ENCODE measurements around the gene AK1. TPM values are rescaled to one million over a fixed set of nuclear protein-coding genes. Genes with fewer than 3 reads are reported as not detected.

Gene AK1
- total RNA-seq, 1 donor from 2014 or later: 58.3 TPM

DNA sequence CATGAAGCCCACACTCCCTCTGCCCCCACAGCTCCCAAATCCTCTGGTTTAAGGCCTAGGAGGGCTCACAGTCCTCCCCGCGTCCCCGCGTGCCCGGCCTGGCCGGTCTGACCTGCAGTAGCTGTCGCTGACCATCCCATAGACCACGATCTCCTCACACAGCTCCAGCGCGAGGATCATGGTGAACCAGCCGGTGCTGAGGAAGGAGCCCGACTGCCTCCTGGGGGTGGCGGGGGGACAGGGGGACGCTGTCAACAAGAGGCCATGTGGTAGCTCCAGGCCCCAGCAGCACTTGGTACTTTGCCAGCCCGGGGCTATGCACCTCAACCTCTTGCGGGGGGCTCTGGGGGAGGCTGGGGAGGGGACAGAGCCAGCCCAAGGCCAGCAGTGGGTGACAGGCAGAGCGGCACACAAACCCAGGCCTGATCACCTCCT lies 32.4 kb upstream of the AK1 start:
- TF ChIP-seq, protein P1, sequence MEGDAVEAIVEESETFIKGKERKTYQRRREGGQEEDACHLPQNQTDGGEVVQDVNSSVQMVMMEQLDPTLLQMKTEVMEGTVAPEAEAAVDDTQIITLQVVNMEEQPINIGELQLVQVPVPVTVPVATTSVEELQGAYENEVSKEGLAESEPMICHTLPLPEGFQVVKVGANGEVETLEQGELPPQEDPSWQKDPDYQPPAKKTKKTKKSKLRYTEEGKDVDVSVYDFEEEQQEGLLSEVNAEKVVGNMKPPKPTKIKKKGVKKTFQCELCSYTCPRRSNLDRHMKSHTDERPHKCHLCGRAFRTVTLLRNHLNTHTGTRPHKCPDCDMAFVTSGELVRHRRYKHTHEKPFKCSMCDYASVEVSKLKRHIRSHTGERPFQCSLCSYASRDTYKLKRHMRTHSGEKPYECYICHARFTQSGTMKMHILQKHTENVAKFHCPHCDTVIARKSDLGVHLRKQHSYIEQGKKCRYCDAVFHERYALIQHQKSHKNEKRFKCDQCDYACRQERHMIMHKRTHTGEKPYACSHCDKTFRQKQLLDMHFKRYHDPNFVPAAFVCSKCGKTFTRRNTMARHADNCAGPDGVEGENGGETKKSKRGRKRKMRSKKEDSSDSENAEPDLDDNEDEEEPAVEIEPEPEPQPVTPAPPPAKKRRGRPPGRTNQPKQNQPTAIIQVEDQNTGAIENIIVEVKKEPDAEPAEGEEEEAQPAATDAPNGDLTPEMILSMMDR (conservative IDR thresholded peaks at IDR 0.05; ENCODE audit: low read depth, low read length): no peak
- H3K4me3 ChIP-seq (ENCODE audit: low read depth, low read length): no peak overlapping the region
- no peak for DNase-seq (ENCODE audit: low read depth)

DNA sequence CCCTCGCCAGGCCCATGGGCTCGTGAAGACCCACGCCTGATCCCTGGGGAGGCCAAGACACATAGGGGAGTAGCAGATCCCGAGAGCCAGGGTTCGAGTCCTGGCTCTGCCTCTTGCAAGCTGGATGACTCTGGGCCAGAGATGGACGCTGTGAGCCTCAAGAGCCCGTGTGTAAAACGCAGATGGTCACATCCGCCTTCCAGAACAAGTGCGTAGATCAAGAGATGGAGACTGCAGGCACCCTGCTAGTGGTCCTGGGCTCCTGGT lies 31.1 kb upstream of the AK1 start:
- TF ChIP-seq, protein P1 (conservative IDR thresholded peaks at IDR 0.05; ENCODE audit: low read depth, low read length): no peak
- DNase-seq (ENCODE audit: low read depth): no peak
- no peak overlapping the region for H3K4me3 ChIP-seq (ENCODE audit: low read depth, low read length)

DNA sequence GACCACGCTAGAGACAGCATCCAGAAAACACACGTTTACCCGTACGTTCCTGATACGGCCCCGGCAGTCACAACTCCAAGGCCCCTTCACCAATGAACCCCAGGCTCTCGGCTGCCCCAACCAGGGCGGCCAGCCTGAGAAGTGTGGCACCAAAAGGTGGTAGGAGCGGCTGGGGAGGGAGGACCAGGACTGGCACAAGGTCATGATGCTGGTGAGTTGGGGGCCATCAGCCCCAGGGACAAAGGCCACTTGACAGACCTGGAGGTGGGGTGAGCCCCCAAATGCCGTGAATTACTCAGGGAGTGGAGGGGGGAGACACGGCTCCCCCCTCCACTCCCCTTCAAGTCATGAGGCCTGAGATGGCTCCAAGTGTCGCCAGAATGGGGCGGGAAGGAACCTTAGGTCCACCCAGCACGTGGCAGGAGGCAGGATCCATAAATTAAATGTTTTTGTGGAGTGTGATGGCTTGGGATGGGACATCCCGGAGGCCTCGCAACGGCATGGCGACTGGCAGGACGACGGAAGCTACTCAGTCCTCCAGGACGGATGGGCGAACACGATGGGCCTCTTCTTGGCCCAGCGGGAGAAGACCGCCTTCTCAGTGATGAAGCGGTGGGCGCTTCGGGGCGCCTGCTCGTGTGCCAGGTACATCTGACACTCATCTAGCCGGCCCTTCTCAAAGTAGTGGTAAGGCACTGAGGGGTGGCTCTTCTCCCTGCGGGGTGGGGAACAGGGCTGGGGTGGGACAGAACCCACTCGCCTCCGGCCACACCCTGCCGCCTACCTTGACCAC lies 30.6 kb upstream of the AK1 start:
- DNase-seq (ENCODE audit: low read depth): no peak
- no peak overlapping the region for H3K4me3 ChIP-seq (ENCODE audit: low read depth, low read length)
- TF ChIP-seq, protein P1 (conservative IDR thresholded peaks at IDR 0.05; ENCODE audit: low read depth, low read length): no peak

DNA sequence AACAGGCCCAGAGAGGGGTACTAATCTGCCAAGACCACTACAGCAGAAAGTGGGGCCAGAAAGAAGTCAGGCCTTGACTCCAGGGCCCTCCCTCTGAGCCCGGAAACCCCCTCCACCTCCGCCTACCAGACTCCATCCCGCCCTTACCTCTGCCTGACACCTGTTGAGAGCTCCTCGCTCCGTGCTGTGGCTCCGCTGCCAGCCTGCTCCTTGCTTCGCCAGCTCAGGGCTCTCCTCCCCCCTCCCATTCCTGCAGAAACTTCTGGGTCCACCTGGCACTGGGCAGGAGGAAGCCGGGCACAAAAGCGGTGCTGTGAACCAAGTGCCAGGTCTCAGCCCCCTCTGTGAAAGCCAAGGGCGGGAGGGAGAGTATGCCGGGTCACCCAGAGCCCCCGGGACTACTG lies 28.3 kb upstream of the AK1 start:
- no peak for DNase-seq (ENCODE audit: low read depth)
- TF ChIP-seq, protein P1 (conservative IDR thresholded peaks at IDR 0.05; ENCODE audit: low read depth, low read length): no peak
- no peak overlapping the region for H3K4me3 ChIP-seq (ENCODE audit: low read depth, low read length)

DNA sequence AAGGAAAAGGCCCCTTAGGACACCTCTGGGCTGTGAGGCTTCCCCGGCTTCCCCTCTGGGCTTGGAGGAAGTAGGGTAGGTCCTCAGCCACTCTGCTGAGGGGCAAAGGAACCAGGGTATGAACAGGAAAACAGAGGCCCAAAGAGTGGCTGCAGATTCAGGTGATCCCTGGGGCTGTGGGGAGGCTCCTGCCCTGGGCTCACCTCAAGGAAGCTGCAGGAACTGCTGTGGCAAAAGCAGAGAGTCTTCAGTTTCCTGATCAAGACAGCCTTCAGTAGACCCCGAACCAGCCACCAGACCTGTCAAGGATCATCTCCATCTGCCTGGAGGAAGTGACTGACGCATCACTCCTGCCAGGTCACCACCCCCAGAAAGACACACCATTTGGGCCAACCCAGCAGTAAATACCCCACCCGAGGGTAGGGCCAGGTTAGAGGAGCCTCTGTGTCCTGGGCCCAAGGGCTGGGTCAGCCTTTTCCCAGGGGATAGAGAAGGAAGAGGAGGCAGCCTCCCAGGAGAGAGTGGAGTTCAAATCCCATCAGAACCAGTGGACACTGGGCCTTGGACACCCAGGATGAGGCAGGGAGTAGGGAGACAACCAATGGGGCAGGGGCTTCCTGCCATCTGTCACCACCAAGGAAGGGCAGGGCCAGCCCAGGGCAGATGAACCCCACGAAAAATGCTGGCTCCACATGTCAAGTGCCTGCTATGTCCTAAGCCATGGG lies 27.7 kb upstream of the AK1 start:
- no peak overlapping the region for H3K4me3 ChIP-seq (ENCODE audit: low read depth, low read length)
- DNase-seq (ENCODE audit: low read depth): no peak
- TF ChIP-seq, protein P1 (conservative IDR thresholded peaks at IDR 0.05; ENCODE audit: low read depth, low read length): no peak

DNA sequence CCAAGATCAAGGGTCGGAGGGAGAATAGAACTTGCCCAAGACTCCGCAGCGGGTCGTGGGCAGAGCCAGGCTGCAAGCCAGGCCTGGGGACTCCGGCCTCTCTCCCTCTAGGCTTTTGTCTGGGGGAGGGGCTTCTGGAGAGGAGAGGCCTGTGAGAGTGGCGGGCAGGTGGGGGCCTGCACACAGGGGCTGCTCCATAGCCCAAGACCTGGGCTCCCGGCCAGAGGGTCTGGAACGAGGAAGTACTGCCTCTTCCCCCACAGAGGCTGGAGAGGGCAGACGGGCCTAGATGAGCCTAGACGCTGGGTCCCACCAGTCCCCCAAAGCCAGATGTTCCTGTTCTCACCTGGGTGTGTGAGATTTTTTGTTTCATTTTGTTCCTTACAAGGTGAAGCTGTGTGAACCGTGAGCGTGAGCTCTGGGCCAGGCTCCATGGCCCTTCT lies 27.1 kb upstream of the AK1 start:
- H3K4me3 ChIP-seq (ENCODE audit: low read depth, low read length): no peak overlapping the region
- no peak for DNase-seq (ENCODE audit: low read depth)
- TF ChIP-seq, protein P1 (conservative IDR thresholded peaks at IDR 0.05; ENCODE audit: low read depth, low read length): no peak

All from epithelial cell of proximal tubule (primary cell).